HEK293 (cell line): ENCODE data around the gene TRAK2.

Experiments
- CTCF ChIA-PET: fragments of 350-600 bp; formaldehyde crosslinking; extraction: SDS; loops from one replicate; lab custom pipeline; 2021; ENCODE audit warnings: antibody characterized with exemption; lab: Yijun Ruan, JAX
- POLR2A ChIA-PET: fragments of 300-600 bp; formaldehyde crosslinking; extraction: SDS; loops from one replicate; lab custom pipeline; 2020; ENCODE audit warnings: antibody characterized with exemption, inconsistent platforms; lab: Yijun Ruan, JAX
- H3K27ac ChIP-seq: fragments of 200-500 bp; sonication (Bioruptor generic); 2 replicates; pipeline ENCODE4 v1.5.1; 2014; ENCODE audit warnings: low read depth, low read length, control low read depth, inconsistent platforms; ENCODE audit errors: extremely low read depth
- H3K36me3 ChIP-seq, 2 experiments: fragments of 200-500 bp in 1 of 2; sonication (Bioruptor generic) in 1 of 2; 1 replicate in 1 of 2; 2 replicates in 1 of 2; pipeline ENCODE4 v1.5.1; 2014 to 2017; ENCODE audit warnings: inconsistent platforms in 2 of 2, low read length in 2 of 2; ENCODE audit not compliant: control insufficient read depth in 2 of 2, insufficient read depth in 1 of 2
- H3K4me1 ChIP-seq: fragments of 200-500 bp; sonication (Bioruptor generic); 2 replicates; pipeline ENCODE4 v1.5.1; 2014; ENCODE audit warnings: mild to moderate bottlenecking, low read length, inconsistent platforms; ENCODE audit not compliant: control insufficient read depth, insufficient read depth
- H3K4me3 ChIP-seq: 2 replicates; pipeline ENCODE4 v1.5.1; 2011; ENCODE audit warnings: low read depth, mild to moderate bottlenecking, control low read depth, low read length, moderate library complexity
- H3K9me3 ChIP-seq: fragments of 200-500 bp; sonication (Bioruptor generic); 2 replicates; pipeline ENCODE4 v1.5.1; 2014; ENCODE audit warnings: low read depth, low read length, inconsistent platforms; ENCODE audit not compliant: control insufficient read depth, insufficient read depth
- BCL11A ChIP-seq: fragments of 450-650 bp; formaldehyde crosslinking; IDR thresholded peaks from 2 replicates; pipeline ENCODE4 v1.5.1; 2016; ENCODE audit warnings: low read depth, missing biosample characterization, missing genetic modification characterization
- FEZF1 ChIP-seq: fragments of 450-650 bp; formaldehyde crosslinking; IDR thresholded peaks from 2 replicates; pipeline ENCODE4 v1.5.1; 2016; ENCODE audit warnings: missing biosample characterization, missing genetic modification characterization
- GLI4 ChIP-seq: fragments of 450-650 bp; formaldehyde crosslinking; IDR thresholded peaks from 2 replicates; pipeline ENCODE4 v1.5.1; 2016; ENCODE audit warnings: missing biosample characterization, missing genetic modification characterization
- GLIS2 ChIP-seq: fragments of 450-650 bp; formaldehyde crosslinking; IDR thresholded peaks from 2 replicates; pipeline ENCODE4 v1.5.1; 2016; ENCODE audit warnings: missing biosample characterization, missing genetic modification characterization
- HOXA7 ChIP-seq: sonication (generic); formaldehyde crosslinking; IDR thresholded peaks from 2 replicates; pipeline ENCODE4 v1.8.1; 2022; ENCODE audit warnings: missing genetic modification reagents, borderline replicate concordance
- ZBTB10 ChIP-seq: fragments of 450-650 bp; formaldehyde crosslinking; IDR thresholded peaks from 2 replicates; pipeline ENCODE4 v1.5.1; 2016; ENCODE audit warnings: missing biosample characterization, missing genetic modification characterization
- ZBTB8A ChIP-seq: fragments of 450-650 bp; formaldehyde crosslinking; IDR thresholded peaks from 2 replicates; pipeline ENCODE4 v1.5.1; 2016; ENCODE audit warnings: missing biosample characterization, missing genetic modification characterization
- ZNF146 ChIP-seq: fragments of 450-650 bp; formaldehyde crosslinking; IDR thresholded peaks from 2 replicates; pipeline ENCODE4 v1.5.1; 2016; ENCODE audit warnings: missing biosample characterization, missing genetic modification characterization
- ZNF169 ChIP-seq: fragments of 450-650 bp; formaldehyde crosslinking; IDR thresholded peaks from 2 replicates; pipeline ENCODE4 v1.5.1; 2016; ENCODE audit warnings: missing biosample characterization, missing genetic modification characterization
- ZNF335 ChIP-seq: fragments of 450-650 bp; formaldehyde crosslinking; conservative IDR thresholded peaks from 2 replicates; pipeline ENCODE4 v1.5.1; 2016; ENCODE audit warnings: missing biosample characterization, missing genetic modification characterization
- ZNF354C ChIP-seq: fragments of 450-650 bp; formaldehyde crosslinking; IDR thresholded peaks from 2 replicates; pipeline ENCODE4 v1.5.1; 2016; ENCODE audit warnings: missing biosample characterization, missing genetic modification characterization, low read depth, borderline replicate concordance
- ZNF362 ChIP-seq: fragments of 450-650 bp; formaldehyde crosslinking; IDR thresholded peaks from 2 replicates; pipeline ENCODE4 v1.5.1; 2016; ENCODE audit warnings: missing biosample characterization, missing genetic modification characterization
- ZNF366 ChIP-seq: fragments of 450-650 bp; formaldehyde crosslinking; conservative IDR thresholded peaks from 2 replicates; pipeline ENCODE4 v1.5.1; 2016; ENCODE audit warnings: missing biosample characterization, missing genetic modification characterization
- ZNF398 ChIP-seq: fragments of 450-650 bp; formaldehyde crosslinking; IDR thresholded peaks from 2 replicates; pipeline ENCODE4 v1.5.1; 2017; ENCODE audit warnings: missing biosample characterization, missing genetic modification characterization
- ZNF416 ChIP-seq: fragments of 450-650 bp; formaldehyde crosslinking; IDR thresholded peaks from 2 replicates; pipeline ENCODE4 v1.5.1; 2016; ENCODE audit warnings: missing biosample characterization, missing genetic modification characterization
- ZNF521 ChIP-seq: fragments of 450-650 bp; formaldehyde crosslinking; IDR thresholded peaks from 2 replicates; pipeline ENCODE4 v1.5.1; 2017; ENCODE audit warnings: missing biosample characterization, mild to moderate bottlenecking, missing genetic modification characterization
- ZNF544 ChIP-seq: fragments of 450-650 bp; formaldehyde crosslinking; IDR thresholded peaks from 2 replicates; pipeline ENCODE4 v1.5.0; 2017; ENCODE audit warnings: missing biosample characterization, missing genetic modification characterization
- ZNF555 ChIP-seq: fragments of 450-650 bp; formaldehyde crosslinking; conservative IDR thresholded peaks from 2 replicates; pipeline ENCODE4 v1.5.1; 2017; ENCODE audit warnings: missing biosample characterization, mild to moderate bottlenecking, missing genetic modification characterization, inconsistent platforms
- ZNF621 ChIP-seq: fragments of 450-650 bp; formaldehyde crosslinking; IDR thresholded peaks from 2 replicates; pipeline ENCODE4 v1.5.1; 2017; ENCODE audit warnings: missing biosample characterization, missing genetic modification characterization
- ZNF623 ChIP-seq: fragments of 450-650 bp; formaldehyde crosslinking; IDR thresholded peaks from 2 replicates; pipeline ENCODE4 v1.5.1; 2016; ENCODE audit warnings: missing biosample characterization, missing genetic modification characterization
- ZNF624 ChIP-seq: fragments of 450-650 bp; formaldehyde crosslinking; IDR thresholded peaks from 2 replicates; pipeline ENCODE4 v1.5.1; 2017; ENCODE audit warnings: missing biosample characterization, missing genetic modification characterization
- ZNF629 ChIP-seq: fragments of 450-650 bp; formaldehyde crosslinking; IDR thresholded peaks from 2 replicates; pipeline ENCODE4 v1.5.1; 2017; ENCODE audit warnings: missing biosample characterization, missing genetic modification characterization
- ZNF658 ChIP-seq: fragments of 450-650 bp; formaldehyde crosslinking; IDR thresholded peaks from 2 replicates; pipeline ENCODE4; 2016; ENCODE audit warnings: missing biosample characterization, missing genetic modification characterization
- ZNF707 ChIP-seq: fragments of 450-650 bp; formaldehyde crosslinking; IDR thresholded peaks from 2 replicates; pipeline ENCODE4 v1.5.1; 2016; ENCODE audit warnings: missing biosample characterization, missing genetic modification characterization
- ZNF768 ChIP-seq: fragments of 450-650 bp; formaldehyde crosslinking; IDR thresholded peaks from 2 replicates; pipeline ENCODE4 v1.5.1; 2018; ENCODE audit warnings: missing biosample characterization, mild to moderate bottlenecking, missing genetic modification characterization
- ZSCAN23 ChIP-seq: fragments of 450-650 bp; formaldehyde crosslinking; IDR thresholded peaks from 2 replicates; pipeline ENCODE4 v1.5.1; 2016; ENCODE audit warnings: missing biosample characterization, missing genetic modification characterization
- ZSCAN30 ChIP-seq: fragments of 450-650 bp; IDR thresholded peaks from 2 replicates; pipeline ENCODE4 v1.5.1; 2018; ENCODE audit warnings: missing biosample characterization, mild to moderate bottlenecking, missing genetic modification characterization, moderate library complexity
- ZXDB ChIP-seq: fragments of 450-650 bp; formaldehyde crosslinking; IDR thresholded peaks from 2 replicates; pipeline ENCODE4 v1.5.1; 2016; ENCODE audit warnings: missing biosample characterization, missing genetic modification characterization

Gene TRAK2

GRCh38 chr2:201448701-201449100, 2.6 kb downstream of the TRAK2 start (continued):
- no peak for TF ChIP-seq ZNF362 (tag by site-specific recombination)
- TF ChIP-seq, all 188 proteins: peak for 4

GRCh38 chr2:201448061-201448460, 3.2 kb downstream of the TRAK2 start:
- no peaks in the 10 kb centered on the region for H3K36me3 ChIP-seq
- TF ChIP-seq ZNF362 (tag by site-specific recombination) (no peak), ZNF335 (tag by site-specific recombination) (no peak), ZNF555 (tag by site-specific recombination) (no peak), ZNF146 (tag by site-specific recombination) (no peak), ZNF629 (tag by site-specific recombination) (no peak), FEZF1 (tag by site-specific recombination) (no peak), ZNF658 (tag by site-specific recombination) (no peak), ZNF707 (tag by site-specific recombination) (no peak), GLIS2 (tag by site-specific recombination) (no peak), ZNF768 (tag by site-specific recombination) (no peak), ZNF169 (tag by site-specific recombination) (no peak), ZBTB10 (tag by site-specific recombination) (no peak), ZNF521 (tag by site-specific recombination) (no peak), GLI4 (no peak)
- TF ChIP-seq, all 188 proteins: peak for 0
- ChIA-PET POLR2A (interaction anchor here (0.6 kb wide), 1 partner anchor 26 kb away, joined by 3 read pairs; no protein-coding TSS in a partner anchor), CTCF (no interaction called here)
- Histone ChIP-seq H3K4me1 (peaks cover 6% of the 10 kb centered on the region), H3K27ac (no peak overlapping the region), H3K9me3 (no peaks in the 10 kb centered on the region), H3K4me3 (no peak overlapping the region)

- Histone ChIP-seq H3K4me3 (no peak overlapping the region), H3K4me1 (no peaks in the 10 kb centered on the region), H3K27ac (no peak overlapping the region), H3K36me3 (no peaks in the 10 kb centered on the region), H3K9me3 (no peaks in the 10 kb centered on the region)
- CTCF ChIA-PET: no interaction called here
- POLR2A ChIA-PET: interaction anchor here (1.2 kb wide), 1 partner anchor 42 kb away, joined by 3 read pairs; no protein-coding TSS in a partner anchor
- TF ChIP-seq ZNF624 (tag by site-specific recombination): no peak
- TF ChIP-seq ZBTB8A (tag by site-specific recombination): no peak
- no peak for TF ChIP-seq ZNF416
- no peak for TF ChIP-seq ZSCAN30 (tag by site-specific recombination)
- no peak for TF ChIP-seq ZNF623 (tag by site-specific recombination)
- TF ChIP-seq ZNF707 (tag by site-specific recombination): no peak
- TF ChIP-seq ZXDB (tag by site-specific recombination): no peak
- no peak for TF ChIP-seq ZSCAN23 (tag by site-specific recombination)
- no peak for TF ChIP-seq ZNF398 (tag by site-specific recombination)
- no peak for TF ChIP-seq ZNF354C (tag by site-specific recombination)
- no peak for TF ChIP-seq HOXA7
- no peak for TF ChIP-seq ZNF366
- TF ChIP-seq ZNF768 (tag by site-specific recombination): no peak
- no peak for TF ChIP-seq ZNF544 (tag by site-specific recombination)
- no peak for TF ChIP-seq ZNF621 (tag by site-specific recombination)
- TF ChIP-seq BCL11A (tag by site-specific recombination): no peak
These were observed 4.2 kb downstream of the TRAK2 start for GRCh38 chr2:201447086-201447485.
